Immature natural killer cell (primary cell): Measurements from ENCODE around the gene SF3A1. TPM values are rescaled to one million over a fixed set of nuclear protein-coding genes. Genes with fewer than 3 reads are reported as not detected.

Experiments used
- DNase-seq, 3 donors: peaks; one replicate each; pipeline ENCODE4 v3.0.0; 2022; ENCODE audit warnings: mixed read lengths in 1 of 3
- H3K27ac Mint-ChIP-seq, 6 donors: one replicate each; pipeline ENCODE4 v1.8.0; 2020; ENCODE audit warnings: mixed read lengths in 6 of 6, mild to moderate bottlenecking in 5 of 6, inconsistent platforms in 4 of 6, moderate library complexity in 3 of 6
- H3K27me3 Mint-ChIP-seq, 3 donors: one replicate each; pipeline ENCODE4 v1.8.0; 2020 to 2021; ENCODE audit warnings: low read depth in 3 of 3, mild to moderate bottlenecking in 3 of 3, mixed read lengths in 3 of 3, moderate library complexity in 3 of 3, inconsistent platforms in 1 of 3
- H3K36me3 Mint-ChIP-seq, 3 donors: one replicate each; pipeline ENCODE4 v1.8.0; 2020; ENCODE audit warnings: mixed read lengths in 3 of 3, inconsistent platforms in 2 of 3, mild to moderate bottlenecking in 2 of 3
- H3K4me1 Mint-ChIP-seq, 2 donors: one replicate each; pipeline ENCODE4 v1.8.0; 2020; ENCODE audit warnings: inconsistent platforms in 2 of 2, mild to moderate bottlenecking in 2 of 2, mixed read lengths in 2 of 2, moderate library complexity in 1 of 2
- H3K4me3 Mint-ChIP-seq, 5 donors: one replicate each; pipeline ENCODE4 v1.8.0; 2020; ENCODE audit warnings: mild to moderate bottlenecking in 5 of 5, mixed read lengths in 5 of 5, inconsistent platforms in 3 of 5, moderate library complexity in 3 of 5
- H3K9me3 Mint-ChIP-seq, 6 donors: one replicate each; pipeline ENCODE4 v1.8.0; 2020; ENCODE audit warnings: mild to moderate bottlenecking in 6 of 6, mixed read lengths in 6 of 6, inconsistent platforms in 4 of 6, moderate library complexity in 3 of 6
- polyA plus RNA-seq, 3 donors: library from polyadenylated mRNA; unstranded; fragments of 300-500 nt; fragmentation: Illumina TruSeq; gene quantifications; one replicate each; pipeline ENCODE4 v1.2.3, GENCODE V29; 2021

The SF3A1 gene
- polyA plus RNA-seq, 3 donors from 2014 or later, result 35.5 to 133 (median 69.6) TPM

- peak; percentile 79 to 84 (median 81) for DNase-seq
- H3K27me3 Mint-ChIP-seq, result peaks cover 0 to 4% (median 2%) of the 10 kb centered on the region in 3 donors
- no peaks in the 10 kb centered on the region for H3K9me3 Mint-ChIP-seq
- no peaks in the 10 kb centered on the region for H3K36me3 Mint-ChIP-seq
- peak overlapping the region; percentile 77 to 90 (median 86) for H3K4me3 Mint-ChIP-seq
- H3K27ac Mint-ChIP-seq, result peak overlapping the region; percentile 71 to 89 (median 85)
- H3K4me1 Mint-ChIP-seq, result peaks cover 22 to 28% of the 10 kb centered on the region in 2 donors
These were observed 68.9 kb downstream of the SF3A1 start for GRCh38 chr22:30287648-30288418.

- H3K9me3 Mint-ChIP-seq, result no peaks in the 10 kb centered on the region
- H3K27me3 Mint-ChIP-seq, result peaks cover 0 to 4% (median 2%) of the 10 kb centered on the region in 3 donors
- peaks cover 22 to 28% of the 10 kb centered on the region in 2 donors for H3K4me1 Mint-ChIP-seq
- no peak overlapping the region for H3K4me3 Mint-ChIP-seq
- peak overlapping the region in 4 of 6 donors; percentile 55 to 88 (median 80) for H3K27ac Mint-ChIP-seq
- H3K36me3 Mint-ChIP-seq, result no peaks in the 10 kb centered on the region
- peak; percentile 79 to 82 (median 82) for DNase-seq
These were observed 69.7 kb downstream of the SF3A1 start for GRCh38 chr22:30286813-30287647.

GRCh38 chr22:30286331-30286730, 70.4 kb downstream of the SF3A1 start:
- no peak for DNase-seq
- Mint-ChIP-seq H3K27ac (peak overlapping the region in 2 of 6 donors; percentile 12 to 60), H3K27me3 (peaks cover 0 to 4% (median 0%) of the 10 kb centered on the region in 3 donors), H3K4me3 (no peak overlapping the region), H3K9me3 (no peaks in the 10 kb centered on the region), H3K4me1 (peaks cover 22 to 25% of the 10 kb centered on the region in 2 donors), H3K36me3 (no peaks in the 10 kb centered on the region)

- DNase-seq, result no peak
These were observed 70.9 kb downstream of the SF3A1 start for GRCh38 chr22:30285846-30286200.

GRCh38 chr22:30285176-30285845, 71.4 kb downstream of the SF3A1 start:
- no peak overlapping the region for H3K27ac Mint-ChIP-seq
- H3K9me3 Mint-ChIP-seq, result no peaks in the 10 kb centered on the region
- H3K4me1 Mint-ChIP-seq, result peaks cover 17 to 21% of the 10 kb centered on the region in 2 donors
- DNase-seq, result no peak
- no peak overlapping the region for H3K4me3 Mint-ChIP-seq
- H3K27me3 Mint-ChIP-seq, result peaks cover 0 to 4% (median 0%) of the 10 kb centered on the region in 3 donors
- H3K36me3 Mint-ChIP-seq, result no peaks in the 10 kb centered on the region

More at GRCh38 chr22:30285846-30286200, 70.9 kb downstream of the SF3A1 start:
- Mint-ChIP-seq H3K4me1 (peaks cover 22 to 25% of the 10 kb centered on the region in 2 donors), H3K36me3 (no peaks in the 10 kb centered on the region), H3K9me3 (no peaks in the 10 kb centered on the region), H3K27ac (no peak overlapping the region), H3K4me3 (no peak overlapping the region), H3K27me3 (peaks cover 0 to 4% (median 0%) of the 10 kb centered on the region in 3 donors)

- peak overlapping the region in 1 of 6 donors; percentile 59 for H3K27ac Mint-ChIP-seq
These were observed 72.0 kb downstream of the SF3A1 start for GRCh38 chr22:30284666-30285065.

GRCh38 chr22:30284172-30284571, 72.5 kb downstream of the SF3A1 start:
- H3K4me1 Mint-ChIP-seq, result peaks cover 18 to 20% of the 10 kb centered on the region in 2 donors
- no peak overlapping the region for H3K4me3 Mint-ChIP-seq
- H3K9me3 Mint-ChIP-seq, result no peaks in the 10 kb centered on the region
- no peak overlapping the region for H3K27ac Mint-ChIP-seq
- no peak for DNase-seq
- H3K27me3 Mint-ChIP-seq, result no peaks in the 10 kb centered on the region
- H3K36me3 Mint-ChIP-seq, result no peaks in the 10 kb centered on the region

More at GRCh38 chr22:30284666-30285065, 72.0 kb downstream of the SF3A1 start:
- no peak for DNase-seq
- Mint-ChIP-seq H3K9me3 (no peaks in the 10 kb centered on the region), H3K4me1 (peaks cover 14 to 17% of the 10 kb centered on the region in 2 donors), H3K4me3 (no peak overlapping the region), H3K36me3 (no peaks in the 10 kb centered on the region), H3K27me3 (no peaks in the 10 kb centered on the region)

- peak overlapping the region in 1 of 6 donors; percentile 41 for H3K27ac Mint-ChIP-seq
- H3K9me3 Mint-ChIP-seq, result no peaks in the 10 kb centered on the region
- no peak overlapping the region for H3K4me3 Mint-ChIP-seq
- no peak for DNase-seq
- H3K4me1 Mint-ChIP-seq, result peaks cover 18 to 19% of the 10 kb centered on the region in 2 donors
- no peaks in the 10 kb centered on the region for H3K36me3 Mint-ChIP-seq
- no peaks in the 10 kb centered on the region for H3K27me3 Mint-ChIP-seq
These were observed 73.4 kb downstream of the SF3A1 start for GRCh38 chr22:30283342-30283741.

GRCh38 chr22:30282616-30283046, 74.1 kb downstream of the SF3A1 start:
- H3K36me3 Mint-ChIP-seq, result no peaks in the 10 kb centered on the region
- H3K9me3 Mint-ChIP-seq, result no peaks in the 10 kb centered on the region
- no peaks in the 10 kb centered on the region for H3K27me3 Mint-ChIP-seq
- no peak for DNase-seq
- no peak overlapping the region for H3K27ac Mint-ChIP-seq
- peaks cover 10 to 12% of the 10 kb centered on the region in 2 donors for H3K4me1 Mint-ChIP-seq
- no peak overlapping the region for H3K4me3 Mint-ChIP-seq

Other genes starting within 250 kb of the SF3A1 start
- gene LIF, start 110.1 kb downstream of the SF3A1 start, polyA plus RNA-seq, result 1 to 10 TPM in 1 of 3 donors, under 1 TPM in 1, not detected in 1; 0.29 to 1.0 TPM
- 10 to 100 TPM in 2 of 3 donors, 1 to 10 TPM in 1; 7.5 to 22.3 (median 16.6) TPM for gene OSM, start 90.0 kb downstream of the SF3A1 start, polyA plus RNA-seq
- gene CASTOR1, start 67.4 kb downstream of the SF3A1 start, polyA plus RNA-seq, result 10 to 100 TPM in 2 of 3 donors, 1 to 10 TPM in 1; 9.3 to 16.9 (median 11.8) TPM
- 10 to 100 TPM; 46.2 to 59.9 (median 49.2) TPM for gene TBC1D10A, start 30.0 kb downstream of the SF3A1 start, polyA plus RNA-seq
- 1 to 10 TPM; 1.4 to 3.5 (median 1.9) TPM for gene CCDC157, start 113 bp upstream of the SF3A1 start, polyA plus RNA-seq
- 1 to 10 TPM in 1 of 3 donors, under 1 TPM in 2; 0.38 to 1.1 (median 0.56) TPM for gene RNF215, start 30.5 kb upstream of the SF3A1 start, polyA plus RNA-seq
- gene SEC14L2, start 40.1 kb upstream of the SF3A1 start, polyA plus RNA-seq, result 1 to 10 TPM in 1 of 3 donors, under 1 TPM in 1, not detected in 1; 0.23 to 1.6 TPM
- gene MTFP1, start 68.9 kb upstream of the SF3A1 start, polyA plus RNA-seq, result 10 to 100 TPM; 18.7 to 41.3 (median 32.0) TPM
- gene SEC14L3, start 115.1 kb upstream of the SF3A1 start, polyA plus RNA-seq, result not detected
- not detected for gene SEC14L4, start 148.8 kb upstream of the SF3A1 start, polyA plus RNA-seq
- gene SEC14L6, start 189.8 kb upstream of the SF3A1 start, polyA plus RNA-seq, result 1 to 10 TPM in 1 of 3 donors, not detected in 2; 1.0 TPM
- gene GAL3ST1, start 217.8 kb upstream of the SF3A1 start, polyA plus RNA-seq, result not detected
- 10 to 100 TPM; 25.8 to 41.9 (median 34.5) TPM for gene PES1, start 235.0 kb upstream of the SF3A1 start, polyA plus RNA-seq